Tibial nerve (tissue), 4 donors: ENCODE data around the gene GTF2A1. TPM values are rescaled to one million over a fixed set of nuclear protein-coding genes. Genes with fewer than 3 reads are reported as not detected.
A peak's percentile ranks its signal among the peaks of the same experiment; 100 is the strongest.

ENCODE experiments used
- DNase-seq, 2 donors: peaks; one replicate each; pipeline ENCODE4 v3.0.0-alpha.2; 2019; ENCODE audit warnings: low spot score in 2 of 2
- H3K27ac ChIP-seq, 4 donors: fragments of 200-600 bp; sonication (generic) in 3 of 4; one replicate each; pipeline ENCODE4 v1.5.1; 2017 to 2019; ENCODE audit warnings: mild to moderate bottlenecking in 1 of 4
- H3K27me3 ChIP-seq, 2 donors: fragments of 200-600 bp; sonication (generic) in 1 of 2; one replicate each; pipeline versions ENCODE4 v1.5.1 to v1.6.0; 2017 to 2019
- H3K36me3 ChIP-seq, 3 donors: fragments of 200-600 bp; sonication (generic); one replicate each; pipeline ENCODE4 v1.5.1; 2018 to 2019
- H3K4me1 ChIP-seq, 4 donors: fragments of 200-600 bp; sonication (generic) in 3 of 4; one replicate each; pipeline ENCODE4 v1.5.1; 2017 to 2019
- H3K4me3 ChIP-seq, 4 donors: fragments of 200-600 bp; sonication (generic) in 3 of 4; one replicate each; pipeline ENCODE4 v1.5.1; 2017 to 2019; ENCODE audit warnings: mild to moderate bottlenecking in 1 of 4, moderate library complexity in 1 of 4
- H3K9me3 ChIP-seq, 4 donors: fragments of 200-600 bp; sonication (generic) in 3 of 4; one replicate each; pipeline ENCODE4 v1.5.1; 2017 to 2019
- CTCF ChIP-seq, 5 experiments: fragments of 200-600 bp in 3 of 5; fragments of 450-650 bp in 2 of 5; sonication (generic) in 3 of 5; IDR thresholded peaks; one replicate each; pipeline ENCODE4 v1.5.1; 2016 to 2019; ENCODE audit warnings: antibody characterized with exemption in 5 of 5, mild to moderate bottlenecking in 3 of 5, moderate library complexity in 2 of 5
- EP300 ChIP-seq, 2 donors: sonication (generic); formaldehyde crosslinking; IDR thresholded peaks; one replicate each; pipeline ENCODE4 v1.6.1; 2017; ENCODE audit warnings: antibody characterized with exemption in 2 of 2, mild to moderate bottlenecking in 1 of 2
- POLR2A ChIP-seq, 2 donors: fragments of 450-650 bp; IDR thresholded peaks; one replicate each; pipeline ENCODE4 v1.6.1; 2017; ENCODE audit warnings: antibody characterized with exemption in 2 of 2, mild to moderate bottlenecking in 2 of 2, moderate library complexity in 2 of 2
- WGBS, 2 donors: methylation state at CpG; one replicate each; pipeline ENCODE4 v1.1.5; 2018; 5-methylcytosine and 5-hydroxymethylcytosine counted together
- total RNA-seq, 4 donors: library from RNA; depleted of rRNA; stranded (reverse); fragments of >200 nt; gene quantifications; one replicate each; pipeline ENCODE4 v1.1.0, GENCODE V29; 2016

The GTF2A1 gene
- total RNA-seq, 4 donors from 2014 or later, result 20.7 to 27.3 (median 26.2) TPM

- no peak overlapping the region for H3K4me3 ChIP-seq
- WGBS, 2 donors, result 53 to 72% methylated on average over 2 of the region's 2 CpGs
These were observed 54.6 kb downstream of the GTF2A1 start for GRCh38 chr14:81166121-81166520.

GRCh38 chr14:81165188-81165587, 55.6 kb downstream of the GTF2A1 start:
- Histone ChIP-seq H3K4me3 (no peak overlapping the region), H3K4me1 (peaks cover 0 to 8% (median 2%) of the 10 kb centered on the region in 4 donors), H3K36me3 (no peaks in the 10 kb centered on the region), H3K9me3 (no peaks in the 10 kb centered on the region), H3K27ac (no peak overlapping the region), H3K27me3 (no peaks in the 10 kb centered on the region)
- TF ChIP-seq EP300 (IDR thresholded peaks at IDR 0.05) (no peak), CTCF (IDR thresholded peaks at IDR 0.05) (no peak), POLR2A (IDR thresholded peaks at IDR 0.05) (no peak)
- DNase-seq, result no peak
- 72 to 73% methylated on average over 4 of the region's 4 CpGs for WGBS, 2 donors

More at GRCh38 chr14:81166121-81166520, 54.6 kb downstream of the GTF2A1 start:
- Histone ChIP-seq H3K27ac (no peak overlapping the region), H3K36me3 (no peaks in the 10 kb centered on the region), H3K9me3 (no peaks in the 10 kb centered on the region), H3K27me3 (no peaks in the 10 kb centered on the region), H3K4me1 (peaks cover 0 to 13% (median 2%) of the 10 kb centered on the region in 4 donors)
- TF ChIP-seq EP300 (IDR thresholded peaks at IDR 0.05), result no peak
- TF ChIP-seq CTCF (IDR thresholded peaks at IDR 0.05), result no peak
- TF ChIP-seq POLR2A (IDR thresholded peaks at IDR 0.05), result no peak
- DNase-seq, result no peak

GRCh38 chr14:81164167-81164774, 56.5 kb downstream of the GTF2A1 start:
- DNase-seq, result peak in 1 of 2 donors; percentile 59
- Histone ChIP-seq H3K27me3 (no peaks in the 10 kb centered on the region), H3K36me3 (no peaks in the 10 kb centered on the region), H3K27ac (no peak overlapping the region), H3K4me3 (no peak overlapping the region), H3K9me3 (no peaks in the 10 kb centered on the region), H3K4me1 (peaks cover 0 to 1% (median 0%) of the 10 kb centered on the region in 4 donors)
- WGBS, 2 donors, result 22 to 26% methylated on average over 1 of the region's 1 CpG
- TF ChIP-seq CTCF (IDR thresholded peaks at IDR 0.05) (peak in 3 of 5 experiments; percentile 18 to 30 (median 22)), POLR2A (IDR thresholded peaks at IDR 0.05) (no peak), EP300 (IDR thresholded peaks at IDR 0.05) (no peak)

- no peaks in the 10 kb centered on the region for H3K4me1 ChIP-seq
- TF ChIP-seq CTCF (IDR thresholded peaks at IDR 0.05) (no peak), EP300 (IDR thresholded peaks at IDR 0.05) (no peak), POLR2A (IDR thresholded peaks at IDR 0.05) (no peak)
- DNase-seq, result no peak
- H3K36me3 ChIP-seq, result no peaks in the 10 kb centered on the region
- no peaks in the 10 kb centered on the region for H3K9me3 ChIP-seq
- WGBS, 2 donors, result 75 to 83% methylated on average over 3 of the region's 3 CpGs
- H3K4me3 ChIP-seq, result no peak overlapping the region
- no peaks in the 10 kb centered on the region for H3K27me3 ChIP-seq
- no peak overlapping the region for H3K27ac ChIP-seq
These were observed 57.8 kb downstream of the GTF2A1 start for GRCh38 chr14:81162941-81163340.

- DNase-seq, result no peak
- 32 to 38% methylated on average over 1 of the region's 1 CpG for WGBS, 2 donors
- Histone ChIP-seq H3K9me3 (no peaks in the 10 kb centered on the region), H3K27me3 (no peaks in the 10 kb centered on the region), H3K27ac (no peak overlapping the region), H3K4me1 (no peaks in the 10 kb centered on the region), H3K4me3 (no peak overlapping the region), H3K36me3 (no peaks in the 10 kb centered on the region)
- TF ChIP-seq EP300 (IDR thresholded peaks at IDR 0.05) (no peak), POLR2A (IDR thresholded peaks at IDR 0.05) (no peak), CTCF (IDR thresholded peaks at IDR 0.05) (no peak)
These were observed 59.0 kb downstream of the GTF2A1 start for GRCh38 chr14:81161749-81162148.
